NCI-H524 (cell line): Measurements from ENCODE around the gene TUT1.
A peak's percentile ranks its signal among the peaks of the same experiment; 100 is the strongest.
"Not testable (repeated sequence)": the region's sequence is repeated elsewhere in the genome, so short reads cannot be mapped to it uniquely, and the experiment has no call there.

Experiments used
- DNase-seq, 2 experiments: peaks; one replicate each; lab custom pipeline; 2025; lab: John Stamatoyannopoulos, UW

Gene TUT1

DNA sequence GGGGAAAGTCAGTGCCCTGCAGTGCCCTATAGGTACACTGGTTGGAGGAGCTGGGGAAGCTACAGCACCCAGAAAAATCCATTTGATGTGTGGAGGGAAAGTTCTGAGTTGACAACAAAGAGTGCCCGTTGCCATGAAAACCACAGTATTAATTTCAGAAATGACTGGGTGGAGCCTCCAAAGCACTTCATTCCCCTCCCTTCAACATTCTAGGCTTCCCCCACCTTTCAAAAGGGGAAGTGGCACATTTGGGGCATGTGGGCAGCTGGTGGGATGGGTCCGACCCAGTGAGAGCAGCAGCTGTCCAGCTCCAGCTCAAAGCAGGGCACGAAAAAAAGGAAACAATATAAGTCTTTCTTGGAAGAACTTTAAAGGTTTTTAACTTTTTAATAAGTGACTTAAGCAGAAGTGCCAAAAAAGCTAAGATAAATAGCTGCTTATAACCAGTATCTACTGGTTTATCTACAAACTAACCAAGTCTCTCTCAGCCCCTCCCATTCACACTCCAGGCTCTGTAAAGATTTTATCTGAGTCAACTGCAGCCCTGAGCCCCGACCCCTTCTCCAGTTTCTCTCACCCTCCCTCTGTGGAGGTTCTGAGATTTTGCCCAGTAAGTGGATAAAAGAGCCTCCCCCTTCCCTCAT lies 35.7 kb downstream of the TUT1 start:
- peak in 1 of 2 experiments; percentile 39 for DNase-seq

- DNase-seq, result peak; percentile 61 to 66
Observed at GRCh38 chr11:62554387-62555167, 36.7 kb downstream of the TUT1 start.

DNA sequence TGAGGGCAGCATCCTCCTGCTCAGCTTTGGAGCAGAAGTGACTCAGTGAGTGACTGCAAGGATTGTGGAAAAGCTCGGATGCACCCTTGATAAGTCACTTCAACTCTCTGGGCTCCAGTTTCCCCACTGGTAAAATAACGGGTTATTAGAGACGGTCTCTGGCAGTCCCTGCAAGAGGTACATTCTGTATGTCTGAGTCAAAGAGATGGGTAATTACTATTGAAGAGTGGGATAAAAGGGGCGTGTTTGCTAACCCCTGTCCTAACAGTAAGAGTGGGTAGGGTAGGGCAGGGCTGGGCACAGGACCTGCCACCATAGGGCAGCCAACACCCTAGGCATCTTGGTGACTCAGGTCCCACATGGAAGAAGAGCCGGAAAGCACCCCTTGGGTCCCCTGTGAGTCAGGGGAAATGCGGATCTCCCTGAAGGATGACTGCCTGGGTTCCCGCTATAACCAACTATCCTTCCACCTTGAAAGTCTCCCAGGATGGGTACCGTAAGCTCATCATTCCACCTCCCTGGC lies 37.4 kb downstream of the TUT1 start:
- DNase-seq, result no peak

DNA sequence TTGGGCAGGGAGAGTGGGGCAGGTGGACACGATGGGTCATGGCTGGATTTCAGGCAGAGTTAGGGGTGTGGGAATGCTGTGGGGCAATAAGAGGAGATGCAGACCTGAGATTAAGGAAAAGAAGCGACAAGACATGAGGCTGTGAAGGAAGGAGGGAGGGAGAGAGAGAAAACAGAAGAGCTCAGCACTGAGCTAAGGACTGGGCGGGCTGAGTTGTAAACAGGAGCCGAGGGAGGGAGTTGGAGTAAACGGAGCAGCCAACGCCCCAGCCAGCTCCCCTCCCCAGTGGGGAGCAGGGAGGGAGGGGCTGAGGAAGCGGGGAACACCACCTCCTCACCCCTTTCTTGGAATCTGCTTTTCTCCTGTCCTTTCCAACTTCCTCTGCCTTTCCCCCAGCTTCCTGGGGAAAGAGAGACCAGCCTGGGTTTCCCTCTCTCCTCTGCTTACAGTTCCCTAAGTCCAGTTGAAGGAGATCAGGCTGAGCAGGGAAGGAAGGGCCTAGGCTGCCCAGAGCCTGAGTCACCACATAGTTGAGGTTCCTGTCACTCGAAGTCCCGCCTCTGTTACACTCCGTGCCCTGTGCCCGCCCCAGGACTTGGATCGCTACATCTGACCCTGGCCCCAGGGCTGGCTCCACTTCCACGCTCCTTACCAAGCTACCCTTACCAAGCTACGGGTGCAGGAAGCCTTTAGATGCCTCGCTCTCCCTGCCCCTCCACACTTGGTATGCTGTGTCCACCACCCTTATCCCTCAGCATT lies 38.1 kb downstream of the TUT1 start:
- DNase-seq, result peak in 1 of 2 experiments; percentile 16

- peak; percentile 68 to 88 for DNase-seq
Observed at GRCh38 chr11:62552485-62553079, 38.7 kb downstream of the TUT1 start.

DNA sequence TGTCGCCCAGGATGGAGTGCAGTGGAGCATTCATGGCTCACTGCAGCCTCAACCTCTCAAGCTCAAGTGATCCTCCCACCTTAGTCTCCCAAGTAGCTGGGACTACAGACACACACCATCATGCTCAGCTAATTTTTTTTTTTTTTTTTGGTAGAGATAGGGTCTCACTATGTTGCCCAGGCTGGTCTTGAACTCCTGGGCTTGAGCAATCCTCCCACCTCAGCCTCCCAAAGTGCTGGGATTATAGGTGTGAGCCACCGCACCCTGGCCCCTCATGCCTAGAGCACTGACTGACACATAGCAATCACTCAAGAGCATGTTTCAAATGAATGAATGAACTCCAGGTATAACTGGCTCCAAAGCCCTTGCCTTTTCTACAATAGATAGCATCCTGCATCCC lies 40.8 kb downstream of the TUT1 start:
- DNase-seq, result not testable (repeated sequence)

DNA sequence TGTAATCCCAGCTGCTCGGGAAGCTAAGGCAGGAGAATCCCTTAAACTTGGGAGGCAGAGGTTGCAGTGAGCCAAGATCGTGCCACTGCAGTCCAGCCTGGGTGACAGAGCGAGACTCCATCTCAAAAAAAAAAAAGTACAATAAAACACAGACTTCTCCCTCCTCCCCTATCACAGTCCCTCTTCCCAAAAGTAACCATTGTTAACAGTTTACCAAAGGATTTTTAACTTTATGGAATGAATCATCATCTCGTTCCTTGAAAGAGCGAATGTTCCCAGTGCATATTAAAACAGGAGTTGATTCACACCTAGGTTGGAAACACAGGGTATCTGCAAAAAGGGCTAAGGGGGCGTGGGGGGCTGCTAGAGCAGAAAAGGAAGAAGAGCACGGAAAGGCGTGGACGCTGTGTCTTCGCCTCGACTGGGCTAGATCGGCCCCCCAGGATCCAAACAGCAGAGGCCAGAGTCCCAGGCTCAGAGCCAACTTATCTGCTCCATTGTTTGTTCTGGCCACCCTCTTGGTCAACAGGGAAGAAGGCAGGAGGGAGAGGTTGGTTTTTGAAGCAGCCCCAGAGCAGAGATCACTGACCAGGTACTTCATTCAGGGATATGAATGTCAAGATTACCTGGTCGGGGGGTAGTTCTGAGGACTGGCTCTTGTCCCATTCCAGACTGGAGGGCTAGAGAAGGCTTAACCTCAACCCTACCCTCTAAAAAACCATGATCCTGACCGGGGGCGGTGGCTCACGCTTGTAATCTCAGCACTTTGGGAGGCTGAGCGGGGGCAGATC lies 42.6 kb downstream of the TUT1 start:
- no peak for DNase-seq

DNA sequence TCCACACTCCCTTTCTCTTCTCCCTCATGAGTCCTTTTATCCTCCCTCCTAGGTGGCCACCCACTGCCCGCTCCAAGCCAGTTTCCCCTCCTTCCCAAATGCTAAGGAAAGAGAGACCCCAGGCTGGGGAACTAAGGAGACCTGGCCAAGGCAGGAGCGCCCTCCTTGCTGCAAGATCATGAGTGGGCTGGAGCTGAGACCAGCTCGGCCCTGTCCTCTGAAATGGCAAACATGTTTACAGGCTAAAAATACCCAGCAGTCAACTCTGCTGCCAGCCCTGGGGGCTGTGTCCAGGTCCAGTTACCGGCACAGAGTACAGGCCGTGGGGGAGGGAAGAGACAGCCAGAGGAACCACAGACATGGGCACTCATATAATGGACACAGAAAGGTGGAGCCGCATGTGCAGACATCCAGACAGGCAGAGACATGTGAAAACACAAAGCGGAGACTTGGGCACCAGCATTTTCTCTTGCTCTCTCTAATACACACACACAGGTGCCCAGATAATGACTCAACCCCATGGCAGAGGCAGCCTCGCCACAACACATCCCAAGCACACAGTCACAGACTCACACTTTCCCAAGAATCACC lies 43.5 kb downstream of the TUT1 start:
- no peak for DNase-seq

- peak in 1 of 2 experiments; percentile 8 for DNase-seq
Observed at GRCh38 chr11:62546929-62547625, 44.2 kb downstream of the TUT1 start.

DNA sequence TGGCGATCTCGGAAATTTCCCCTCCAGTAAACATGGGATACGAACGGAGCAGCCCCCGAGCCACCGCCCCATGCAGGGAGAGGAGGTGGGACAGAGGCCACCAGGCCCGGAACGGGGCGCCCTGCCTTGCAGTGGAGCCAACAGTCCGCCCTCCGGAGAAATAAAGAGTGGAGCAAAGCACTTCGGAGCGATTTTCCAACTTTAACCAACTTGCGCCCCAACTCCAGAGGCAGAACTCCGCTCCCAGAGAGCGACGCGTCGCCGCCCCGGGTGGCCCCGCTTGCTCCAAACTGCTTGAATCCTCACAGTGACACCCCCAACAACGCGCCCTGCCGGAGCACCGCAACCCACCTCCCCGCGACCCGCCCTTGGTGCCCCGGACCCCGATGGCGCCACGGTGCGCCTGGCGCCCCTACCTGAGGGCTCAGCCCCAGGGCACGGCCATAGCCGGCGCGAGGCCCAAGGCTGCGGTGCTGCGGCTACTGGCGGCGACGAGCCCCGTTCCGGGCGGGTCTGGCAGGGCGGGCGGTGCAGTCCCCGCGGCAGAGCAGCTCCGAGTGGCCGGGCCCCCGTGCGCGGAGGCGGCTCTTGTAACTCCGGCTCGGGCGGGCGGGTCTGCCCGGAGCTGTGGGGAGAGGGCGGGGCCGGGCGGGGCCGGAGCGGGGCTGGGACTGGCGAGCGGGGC lies 44.9 kb downstream of the TUT1 start, which contains the start of gene AHNAK:
Gene AHNAK (minus strand): TSS at position 563 of the 685 bp plus-strand sequence. CDS start 10,708 bp downstream, outside the sequence.
- peak in 1 of 2 experiments; percentile 24 for DNase-seq

GRCh38 chr11:62545437-62546243 lies 45.7 kb downstream of the TUT1 start:
- peak in 1 of 2 experiments; percentile 40 for DNase-seq

- DNase-seq, result no peak
Observed at GRCh38 chr11:62544581-62545436, 46.5 kb downstream of the TUT1 start.

DNA sequence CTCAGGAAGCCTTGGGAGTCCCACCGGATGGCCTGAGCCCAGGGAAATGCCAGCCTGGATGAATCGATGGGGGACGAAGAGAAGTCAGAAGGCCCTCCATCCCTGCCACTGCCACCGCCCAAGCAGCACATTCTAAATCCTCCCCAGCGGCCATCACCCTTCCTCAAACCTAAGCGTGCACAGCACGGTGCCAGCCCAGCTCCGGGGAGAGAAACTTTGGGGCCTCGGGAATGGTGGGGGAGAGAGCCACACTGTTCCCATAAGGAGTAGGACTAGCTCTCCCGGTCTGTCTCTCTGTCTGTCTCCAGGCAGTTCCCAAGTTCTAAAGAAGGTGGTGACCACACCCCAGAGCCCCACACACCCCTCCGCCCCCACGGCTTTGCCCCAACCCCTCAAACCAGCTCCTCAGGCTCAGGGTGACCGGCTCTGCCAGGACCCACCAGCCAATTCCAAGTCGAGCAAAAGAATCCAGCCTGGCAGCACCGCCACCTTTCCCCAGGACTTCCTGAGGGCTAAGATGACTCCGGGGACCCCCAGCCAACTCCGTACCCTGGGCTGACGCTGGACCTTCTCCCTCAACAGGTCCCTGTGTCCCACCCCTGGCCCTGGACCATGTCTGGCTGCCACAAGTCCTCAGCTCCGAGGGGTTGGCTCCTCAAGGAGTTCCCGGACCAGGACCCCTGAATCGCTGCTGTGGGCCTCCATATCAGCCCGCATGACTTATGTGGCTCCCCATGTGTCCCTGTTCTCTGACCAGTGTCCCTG lies 47.5 kb downstream of the TUT1 start:
- no peak for DNase-seq

- DNase-seq, result peak in 1 of 2 experiments; percentile 47
Observed at GRCh38 chr11:62542750-62543567, 48.4 kb downstream of the TUT1 start.

- DNase-seq, result no peak
Observed at GRCh38 chr11:62542111-62542745, 49.1 kb downstream of the TUT1 start.
